ENCODE data around the gene IGFBP5. TPM values are rescaled to one million over a fixed set of nuclear protein-coding genes. Genes with fewer than 3 reads are reported as not detected.

The IGFBP5 gene
- total RNA-seq (2014; rRNA removed; shearing (Covaris generic)) = 4.2 and 4.4 TPM in 2 replicates

GRCh38 chr2:216695401-216695821 is at the start of gene IGFBP5:
Gene IGFBP5 (minus strand): TSS chr2:216695549. CDS start chr2:216694775, 774 bp downstream.
- DNase-seq (ENCODE audit: low spot score) = no peak

GRCh38 chr2:216743781-216744180 is 48.4 kb upstream of the IGFBP5 start:
- DNase-seq (ENCODE audit: low spot score) = no peak

- DNase-seq (ENCODE audit: low spot score) = no peak
Measured at GRCh38 chr2:216742411-216742810, 47.1 kb upstream of the IGFBP5 start.

- no peak for DNase-seq (ENCODE audit: low spot score)
Measured at GRCh38 chr2:216741223-216741593, 45.9 kb upstream of the IGFBP5 start.

- no peak for DNase-seq (ENCODE audit: low spot score)
Measured at GRCh38 chr2:216740557-216741222, 45.3 kb upstream of the IGFBP5 start.

- DNase-seq (ENCODE audit: low spot score) = no peak
Measured at GRCh38 chr2:216739035-216739434, 43.7 kb upstream of the IGFBP5 start.

GRCh38 chr2:216737676-216738075 is 42.3 kb upstream of the IGFBP5 start:
- DNase-seq (ENCODE audit: low spot score) = no peak

GRCh38 chr2:216736326-216736725 is 41.0 kb upstream of the IGFBP5 start:
- no peak for DNase-seq (ENCODE audit: low spot score)

GRCh38 chr2:216735668-216736067 is 40.3 kb upstream of the IGFBP5 start:
- DNase-seq (ENCODE audit: low spot score) = no peak

- DNase-seq (ENCODE audit: low spot score) = no peak
Measured at GRCh38 chr2:216735086-216735485, 39.7 kb upstream of the IGFBP5 start.

GRCh38 chr2:216733046-216733445 is 37.7 kb upstream of the IGFBP5 start:
- DNase-seq (ENCODE audit: low spot score) = no peak

- DNase-seq (ENCODE audit: low spot score) = no peak
Measured at GRCh38 chr2:216732334-216732733, 37.0 kb upstream of the IGFBP5 start.

GRCh38 chr2:216731465-216731864 is 36.1 kb upstream of the IGFBP5 start:
- no peak for DNase-seq (ENCODE audit: low spot score)

- no peak for DNase-seq (ENCODE audit: low spot score)
Measured at GRCh38 chr2:216730871-216731270, 35.5 kb upstream of the IGFBP5 start.

GRCh38 chr2:216727346-216728122 is 32.2 kb upstream of the IGFBP5 start:
- DNase-seq (ENCODE audit: low spot score) = no peak

- no peak for DNase-seq (ENCODE audit: low spot score)
Measured at GRCh38 chr2:216724190-216724589, 28.8 kb upstream of the IGFBP5 start.

- DNase-seq (ENCODE audit: low spot score) = no peak
Measured at GRCh38 chr2:216721141-216721540, 25.8 kb upstream of the IGFBP5 start.

- no peak for DNase-seq (ENCODE audit: low spot score)
Measured at GRCh38 chr2:216720722-216721121, 25.4 kb upstream of the IGFBP5 start.

GRCh38 chr2:216717907-216718615 is 22.7 kb upstream of the IGFBP5 start:
- no peak for DNase-seq (ENCODE audit: low spot score)

- DNase-seq (ENCODE audit: low spot score) = peak; percentile 23
Measured at GRCh38 chr2:216717491-216717901, 22.1 kb upstream of the IGFBP5 start.

GRCh38 chr2:216716109-216716508 is 20.8 kb upstream of the IGFBP5 start:
- no peak for DNase-seq (ENCODE audit: low spot score)

GRCh38 chr2:216715402-216715974 is 20.1 kb upstream of the IGFBP5 start:
- no peak for DNase-seq (ENCODE audit: low spot score)
